Thyroid gland (tissue), 4 donors: Measurements from ENCODE around the gene BNIP3.

Experiments
- CTCF ChIP-seq, 6 experiments: fragments of 200-600 bp in 3 of 6; fragments of 450-650 bp in 3 of 6; sonication (generic) in 3 of 6; IDR thresholded peaks; one replicate each; pipeline ENCODE4 v1.5.1; 2016 to 2019; ENCODE audit warnings: antibody characterized with exemption in 6 of 6, mild to moderate bottlenecking in 2 of 6, inconsistent platforms in 1 of 6, moderate library complexity in 1 of 6
- POLR2A ChIP-seq, 2 donors: fragments of 450-650 bp; IDR thresholded peaks; one replicate each; pipeline ENCODE4 v1.6.1; 2017; ENCODE audit warnings: antibody characterized with exemption in 2 of 2, mild to moderate bottlenecking in 2 of 2, moderate library complexity in 1 of 2

GRCh38 chr10:132028706-132029105 lies 47.0 kb upstream of the BNIP3 start:
- TF ChIP-seq CTCF (IDR thresholded peaks at IDR 0.05) (no peak), POLR2A (IDR thresholded peaks at IDR 0.05) (no peak)
